Kidney epithelial cell (primary cell): Measurements from ENCODE around the gene TRPM3. TPM values are rescaled to one million over a fixed set of nuclear protein-coding genes. Genes with fewer than 3 reads are reported as not detected.

Experiments used
- DNase-seq: peaks from one replicate; pipeline ENCODE4 v3.0.0-alpha.2; 2010; ENCODE audit warnings: low read depth
- H3K27me3 ChIP-seq: 2 replicates; pipeline ENCODE4 v1.6.0; 2011; ENCODE audit warnings: low read length; ENCODE audit not compliant: control insufficient read depth, insufficient read depth
- H3K36me3 ChIP-seq: 2 replicates; pipeline ENCODE4 v1.5.1; 2011; ENCODE audit warnings: low read length; ENCODE audit not compliant: control insufficient read depth, insufficient read depth
- H3K4me3 ChIP-seq: 2 replicates; pipeline ENCODE4 v1.5.1; 2011; ENCODE audit warnings: low read depth, mild to moderate bottlenecking, control low read depth, low read length
- total RNA-seq: library from RNA; depleted of rRNA; stranded (reverse); fragments of >200 nt; gene quantifications from 2 replicates; pipeline ENCODE4 v1.2.3, GENCODE V29; 2015
- TF ChIP-seq, protein P1 (sequence below): IDR thresholded peaks from 2 replicates; pipeline ENCODE4 v1.5.1; 2011; ENCODE audit warnings: mild to moderate bottlenecking, moderate library complexity, low read length, control low read depth, inconsistent platforms; ENCODE audit not compliant: insufficient read depth, poor library complexity, severe bottlenecking

The TRPM3 gene
- total RNA-seq, 1 donor from 2014 or later = not detected

DNA sequence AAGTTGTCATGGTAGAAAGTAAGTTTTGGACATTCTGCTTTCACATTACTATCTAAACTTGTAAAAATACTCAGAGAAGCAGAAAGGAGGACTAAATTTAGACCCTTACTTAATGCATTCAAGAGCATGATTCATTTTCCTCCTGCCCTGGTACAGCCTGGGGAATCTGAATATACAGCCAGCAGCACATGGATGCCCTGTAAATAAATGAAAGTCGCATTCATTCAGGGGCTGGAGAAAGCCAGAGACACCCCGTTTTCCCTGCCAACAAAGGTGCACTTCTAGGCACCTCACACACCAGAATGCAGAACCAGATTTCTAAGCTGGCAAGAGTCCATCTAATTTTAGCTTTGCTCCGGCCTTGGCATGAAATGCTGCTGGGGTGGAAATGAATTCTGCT is 534.2 kb downstream of the TRPM3 start:
- TF ChIP-seq, protein P1, sequence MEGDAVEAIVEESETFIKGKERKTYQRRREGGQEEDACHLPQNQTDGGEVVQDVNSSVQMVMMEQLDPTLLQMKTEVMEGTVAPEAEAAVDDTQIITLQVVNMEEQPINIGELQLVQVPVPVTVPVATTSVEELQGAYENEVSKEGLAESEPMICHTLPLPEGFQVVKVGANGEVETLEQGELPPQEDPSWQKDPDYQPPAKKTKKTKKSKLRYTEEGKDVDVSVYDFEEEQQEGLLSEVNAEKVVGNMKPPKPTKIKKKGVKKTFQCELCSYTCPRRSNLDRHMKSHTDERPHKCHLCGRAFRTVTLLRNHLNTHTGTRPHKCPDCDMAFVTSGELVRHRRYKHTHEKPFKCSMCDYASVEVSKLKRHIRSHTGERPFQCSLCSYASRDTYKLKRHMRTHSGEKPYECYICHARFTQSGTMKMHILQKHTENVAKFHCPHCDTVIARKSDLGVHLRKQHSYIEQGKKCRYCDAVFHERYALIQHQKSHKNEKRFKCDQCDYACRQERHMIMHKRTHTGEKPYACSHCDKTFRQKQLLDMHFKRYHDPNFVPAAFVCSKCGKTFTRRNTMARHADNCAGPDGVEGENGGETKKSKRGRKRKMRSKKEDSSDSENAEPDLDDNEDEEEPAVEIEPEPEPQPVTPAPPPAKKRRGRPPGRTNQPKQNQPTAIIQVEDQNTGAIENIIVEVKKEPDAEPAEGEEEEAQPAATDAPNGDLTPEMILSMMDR = no peak
- no peak overlapping the region for H3K4me3 ChIP-seq
- no peak for DNase-seq
- H3K36me3 ChIP-seq = no peaks in the 10 kb centered on the region
- no peaks in the 10 kb centered on the region for H3K27me3 ChIP-seq

DNA sequence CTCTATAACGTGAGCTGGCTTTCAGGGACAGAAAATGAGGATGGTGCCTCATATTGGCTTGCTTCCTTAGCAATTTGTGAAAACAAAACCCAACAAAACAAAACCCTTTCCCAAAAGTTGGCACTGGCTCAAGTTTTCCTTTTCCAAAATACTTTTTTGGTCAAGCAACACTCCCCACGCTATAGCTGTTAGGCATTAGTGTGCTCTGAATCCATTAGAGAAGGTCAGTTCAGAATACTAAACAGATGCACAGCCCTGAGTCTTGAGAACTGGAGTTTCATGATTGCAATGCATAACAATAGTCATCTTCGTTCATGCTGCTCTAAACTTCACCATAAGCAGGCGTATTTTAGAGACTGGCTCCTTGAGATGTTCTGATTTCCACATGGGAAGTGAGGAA is 534.9 kb downstream of the TRPM3 start:
- TF ChIP-seq, protein P1 = no peak
- Histone ChIP-seq H3K36me3 (no peaks in the 10 kb centered on the region), H3K27me3 (no peaks in the 10 kb centered on the region), H3K4me3 (no peak overlapping the region)
- DNase-seq = no peak

DNA sequence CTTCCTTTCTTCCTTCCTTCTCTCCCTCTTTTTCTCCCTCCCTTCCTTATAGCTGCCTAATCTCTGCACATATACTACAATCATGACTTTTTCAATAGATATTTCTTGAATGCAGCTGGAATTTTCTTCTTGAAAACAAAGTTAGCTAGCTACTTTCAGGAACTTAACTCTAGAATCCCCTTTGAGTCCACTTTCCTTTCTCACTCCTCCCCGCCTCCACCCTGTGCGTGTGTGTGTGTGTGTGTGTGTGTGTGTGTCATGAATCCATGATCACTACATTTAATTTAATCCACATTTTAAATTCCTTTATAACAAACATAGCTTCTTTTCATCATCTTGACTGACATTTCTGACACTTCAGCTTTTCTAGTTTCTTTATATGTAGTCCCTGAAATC is 539.5 kb downstream of the TRPM3 start:
- Histone ChIP-seq H3K36me3 (no peaks in the 10 kb centered on the region), H3K4me3 (no peak overlapping the region), H3K27me3 (no peaks in the 10 kb centered on the region)
- no peak for DNase-seq
- TF ChIP-seq, protein P1 = no peak

DNA sequence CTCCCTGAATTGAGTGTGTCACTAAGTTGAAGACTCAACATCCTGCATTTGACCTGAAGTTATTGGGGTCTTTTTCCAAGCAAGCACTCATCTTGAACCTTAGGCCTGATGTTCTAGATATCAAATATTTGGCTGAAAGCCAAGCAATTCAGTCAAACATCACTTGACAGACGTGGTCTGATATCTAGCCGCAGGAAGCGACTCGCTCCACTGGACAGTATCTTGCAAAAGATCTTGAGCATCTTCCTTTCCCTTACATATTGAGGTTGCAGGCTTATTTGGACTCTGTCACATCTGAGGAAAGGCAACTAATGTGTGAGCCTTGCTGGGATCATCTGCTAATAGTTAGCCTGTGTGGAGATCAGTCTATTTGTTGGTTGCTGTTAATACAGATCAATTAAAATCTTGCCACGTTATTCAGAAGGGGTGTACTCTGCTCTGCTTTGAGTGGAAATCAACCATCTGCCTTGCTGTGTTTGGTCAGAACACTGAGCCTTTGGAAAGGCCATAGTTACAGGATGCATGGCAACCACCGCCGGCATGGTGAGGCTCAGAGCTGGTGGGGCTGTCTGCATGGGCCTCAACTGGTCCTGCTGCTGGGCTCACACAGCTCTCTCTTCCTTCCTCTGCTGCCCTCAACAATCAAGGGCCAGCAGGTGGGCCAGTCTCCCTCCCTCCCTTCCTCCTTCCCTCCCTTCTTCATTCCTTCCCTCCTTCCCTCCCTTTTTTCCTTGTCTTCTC is 540.0 kb downstream of the TRPM3 start:
- H3K27me3 ChIP-seq = no peaks in the 10 kb centered on the region

DNA sequence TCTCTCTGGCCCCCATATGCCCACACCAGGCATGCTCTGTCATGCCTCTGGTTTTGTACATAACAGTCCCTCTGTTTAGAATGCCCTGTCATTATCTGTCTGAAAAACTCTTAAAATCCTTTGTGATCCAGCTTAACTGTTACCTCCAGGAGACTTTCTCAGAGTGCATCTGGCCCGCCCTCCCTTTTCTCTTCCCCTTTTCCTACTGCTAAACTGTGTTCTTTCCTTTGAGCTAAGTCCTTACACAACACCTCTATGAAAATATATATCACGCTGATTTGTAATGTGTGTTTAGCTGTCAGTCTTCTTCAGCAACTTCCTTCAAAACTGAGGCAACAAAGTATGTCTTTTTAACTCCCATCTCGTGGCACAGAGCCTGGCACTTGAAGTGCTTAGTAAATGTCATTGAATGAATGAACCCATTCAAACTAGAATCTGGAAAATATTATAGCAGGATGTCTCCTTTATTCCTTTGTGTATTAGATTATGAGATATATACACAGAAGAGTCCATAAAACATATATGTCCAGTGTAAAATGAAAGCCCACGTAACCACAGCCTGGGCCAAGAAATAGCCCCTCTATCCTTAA is 540.7 kb downstream of the TRPM3 start:
- DNase-seq = no peak
- H3K36me3 ChIP-seq = no peaks in the 10 kb centered on the region
- no peak overlapping the region for H3K4me3 ChIP-seq
- H3K27me3 ChIP-seq = no peaks in the 10 kb centered on the region
- TF ChIP-seq, protein P1 = no peak

More for the DNA sequence above, 540.0 kb downstream of the TRPM3 start:
- Histone ChIP-seq H3K36me3 (no peaks in the 10 kb centered on the region), H3K4me3 (no peak overlapping the region)
- TF ChIP-seq, protein P1 = no peak
- DNase-seq = no peak
